HEK293 (cell line): ENCODE data around the gene ASIC3.
A peak's percentile ranks its signal among the peaks of the same experiment; 100 is the strongest.

Source experiments
- CTCF ChIA-PET: fragments of 350-600 bp; formaldehyde crosslinking; extraction: SDS; loops from one replicate; lab custom pipeline; 2021; ENCODE audit warnings: antibody characterized with exemption; lab: Yijun Ruan, JAX
- POLR2A ChIA-PET: fragments of 300-600 bp; formaldehyde crosslinking; extraction: SDS; loops from one replicate; lab custom pipeline; 2020; ENCODE audit warnings: antibody characterized with exemption, inconsistent platforms; lab: Yijun Ruan, JAX
- H3K27ac ChIP-seq: fragments of 200-500 bp; sonication (Bioruptor generic); 2 replicates; pipeline ENCODE4 v1.5.1; 2014; ENCODE audit warnings: low read depth, low read length, control low read depth, inconsistent platforms; ENCODE audit errors: extremely low read depth
- H3K36me3 ChIP-seq, 2 experiments: fragments of 200-500 bp in 1 of 2; sonication (Bioruptor generic) in 1 of 2; 1 replicate in 1 of 2; 2 replicates in 1 of 2; pipeline ENCODE4 v1.5.1; 2014 to 2017; ENCODE audit warnings: inconsistent platforms in 2 of 2, low read length in 2 of 2; ENCODE audit not compliant: control insufficient read depth in 2 of 2, insufficient read depth in 1 of 2
- H3K4me1 ChIP-seq: fragments of 200-500 bp; sonication (Bioruptor generic); 2 replicates; pipeline ENCODE4 v1.5.1; 2014; ENCODE audit warnings: mild to moderate bottlenecking, low read length, inconsistent platforms; ENCODE audit not compliant: control insufficient read depth, insufficient read depth
- H3K4me3 ChIP-seq: 2 replicates; pipeline ENCODE4 v1.5.1; 2011; ENCODE audit warnings: low read depth, mild to moderate bottlenecking, control low read depth, low read length, moderate library complexity
- H3K9me3 ChIP-seq: fragments of 200-500 bp; sonication (Bioruptor generic); 2 replicates; pipeline ENCODE4 v1.5.1; 2014; ENCODE audit warnings: low read depth, low read length, inconsistent platforms; ENCODE audit not compliant: control insufficient read depth, insufficient read depth
- GLI4 ChIP-seq: fragments of 450-650 bp; formaldehyde crosslinking; IDR thresholded peaks from 2 replicates; pipeline ENCODE4 v1.5.1; 2016; ENCODE audit warnings: missing biosample characterization, missing genetic modification characterization
- GLIS1 ChIP-seq: fragments of 450-650 bp; formaldehyde crosslinking; IDR thresholded peaks from 2 replicates; pipeline ENCODE4 v1.5.1; 2016; ENCODE audit warnings: missing biosample characterization, missing genetic modification characterization
- SCRT2 ChIP-seq: fragments of 450-650 bp; formaldehyde crosslinking; IDR thresholded peaks from 2 replicates; pipeline ENCODE4 v1.5.1; 2016; ENCODE audit warnings: missing biosample characterization, missing genetic modification characterization
- YY2 ChIP-seq: fragments of 450-650 bp; formaldehyde crosslinking; IDR thresholded peaks from 2 replicates; pipeline ENCODE4 v1.5.1; 2016; ENCODE audit warnings: missing biosample characterization, missing genetic modification characterization
- ZBTB7A ChIP-seq: fragments of 450-650 bp; formaldehyde crosslinking; IDR thresholded peaks from 2 replicates; pipeline ENCODE4 v1.5.1; 2016; ENCODE audit warnings: low read depth, missing biosample characterization, missing genetic modification characterization
- ZEB2 ChIP-seq: fragments of 450-650 bp; formaldehyde crosslinking; IDR thresholded peaks from 2 replicates; pipeline ENCODE4 v1.5.1; 2016; ENCODE audit warnings: missing biosample characterization, missing genetic modification characterization
- ZNF335 ChIP-seq: fragments of 450-650 bp; formaldehyde crosslinking; conservative IDR thresholded peaks from 2 replicates; pipeline ENCODE4 v1.5.1; 2016; ENCODE audit warnings: missing biosample characterization, missing genetic modification characterization
- ZNF341 ChIP-seq: fragments of 450-650 bp; formaldehyde crosslinking; IDR thresholded peaks from 2 replicates; pipeline ENCODE4; 2016; ENCODE audit warnings: low read depth, missing biosample characterization, missing genetic modification characterization
- ZNF366 ChIP-seq: fragments of 450-650 bp; formaldehyde crosslinking; conservative IDR thresholded peaks from 2 replicates; pipeline ENCODE4 v1.5.1; 2016; ENCODE audit warnings: missing biosample characterization, missing genetic modification characterization
- ZNF391 ChIP-seq: fragments of 450-650 bp; formaldehyde crosslinking; IDR thresholded peaks from 2 replicates; pipeline ENCODE4 v1.5.1; 2016; ENCODE audit warnings: low read depth, missing biosample characterization, missing genetic modification characterization, borderline replicate concordance
- ZNF501 ChIP-seq: fragments of 450-650 bp; formaldehyde crosslinking; IDR thresholded peaks from 2 replicates; pipeline ENCODE4 v1.5.1; 2016; ENCODE audit warnings: missing biosample characterization, missing genetic modification characterization
- ZNF510 ChIP-seq: fragments of 450-650 bp; formaldehyde crosslinking; IDR thresholded peaks from 2 replicates; pipeline ENCODE4 v1.5.1; 2018; ENCODE audit warnings: mild to moderate bottlenecking, missing genetic modification characterization, missing biosample characterization; ENCODE audit not compliant: insufficient replicate concordance
- ZNF600 ChIP-seq: fragments of 450-650 bp; formaldehyde crosslinking; IDR thresholded peaks from 2 replicates; pipeline ENCODE4 v1.5.1; 2016; ENCODE audit warnings: missing biosample characterization, missing genetic modification characterization
- ZSCAN30 ChIP-seq: fragments of 450-650 bp; IDR thresholded peaks from 2 replicates; pipeline ENCODE4 v1.5.1; 2018; ENCODE audit warnings: missing biosample characterization, mild to moderate bottlenecking, missing genetic modification characterization, moderate library complexity
- TF ChIP-seq, protein P1 (sequence below): fragments of 450-650 bp; formaldehyde crosslinking; IDR thresholded peaks from 2 replicates; pipeline ENCODE4 v1.5.1; 2016; ENCODE audit warnings: missing biosample characterization, missing genetic modification characterization
- TF ChIP-seq, protein P2 (sequence below): fragments of 450-650 bp; formaldehyde crosslinking; IDR thresholded peaks from 2 replicates; pipeline ENCODE4 v1.5.1; 2016; ENCODE audit warnings: missing biosample characterization, missing genetic modification characterization, low read depth
- TF ChIP-seq, protein P3 (sequence below): fragments of 450-650 bp; formaldehyde crosslinking; IDR thresholded peaks from 2 replicates; pipeline ENCODE4 v1.5.1; 2016; ENCODE audit warnings: missing biosample characterization, missing genetic modification characterization
- TF ChIP-seq, protein P4 (sequence below): fragments of 450-650 bp; formaldehyde crosslinking; conservative IDR thresholded peaks from 2 replicates; pipeline ENCODE4 v1.5.1; 2016; ENCODE audit warnings: low read depth, missing biosample characterization, missing genetic modification characterization

Gene ASIC3

DNA sequence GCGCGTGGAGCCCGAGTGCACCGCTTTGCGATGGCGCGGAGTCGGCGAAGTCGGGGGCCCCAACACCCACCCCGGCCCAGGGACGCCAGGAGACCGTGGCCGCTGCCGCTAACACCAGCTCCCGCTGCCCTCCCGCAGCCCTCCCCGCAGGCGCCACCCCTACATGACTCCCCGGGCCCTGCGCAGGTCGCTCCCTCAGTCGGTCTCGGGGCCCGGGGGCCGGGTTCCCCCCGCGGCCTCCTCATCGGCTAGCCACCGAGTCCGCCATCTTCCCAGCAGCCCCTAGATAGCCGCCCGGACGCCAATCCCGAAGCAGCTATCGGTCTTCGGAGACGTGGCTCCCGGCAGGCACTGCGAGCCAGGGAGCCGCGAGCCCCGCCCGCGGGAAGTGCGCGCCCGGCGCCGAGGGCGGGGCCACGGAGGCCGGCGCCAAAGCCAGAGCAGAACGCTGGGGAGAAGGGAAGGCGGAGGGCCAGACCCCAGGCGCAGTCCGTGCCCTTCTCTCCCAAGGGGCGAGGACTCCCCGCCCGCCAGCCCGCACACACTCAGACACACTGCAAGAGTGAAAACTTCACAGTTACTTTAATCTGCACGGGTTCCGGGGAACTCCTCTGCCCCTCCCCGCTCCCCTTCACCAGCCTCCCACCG lies 32.3 kb downstream of the ASIC3 start, which contains the start of gene FASTK (continued):
- TF ChIP-seq, protein P1, sequence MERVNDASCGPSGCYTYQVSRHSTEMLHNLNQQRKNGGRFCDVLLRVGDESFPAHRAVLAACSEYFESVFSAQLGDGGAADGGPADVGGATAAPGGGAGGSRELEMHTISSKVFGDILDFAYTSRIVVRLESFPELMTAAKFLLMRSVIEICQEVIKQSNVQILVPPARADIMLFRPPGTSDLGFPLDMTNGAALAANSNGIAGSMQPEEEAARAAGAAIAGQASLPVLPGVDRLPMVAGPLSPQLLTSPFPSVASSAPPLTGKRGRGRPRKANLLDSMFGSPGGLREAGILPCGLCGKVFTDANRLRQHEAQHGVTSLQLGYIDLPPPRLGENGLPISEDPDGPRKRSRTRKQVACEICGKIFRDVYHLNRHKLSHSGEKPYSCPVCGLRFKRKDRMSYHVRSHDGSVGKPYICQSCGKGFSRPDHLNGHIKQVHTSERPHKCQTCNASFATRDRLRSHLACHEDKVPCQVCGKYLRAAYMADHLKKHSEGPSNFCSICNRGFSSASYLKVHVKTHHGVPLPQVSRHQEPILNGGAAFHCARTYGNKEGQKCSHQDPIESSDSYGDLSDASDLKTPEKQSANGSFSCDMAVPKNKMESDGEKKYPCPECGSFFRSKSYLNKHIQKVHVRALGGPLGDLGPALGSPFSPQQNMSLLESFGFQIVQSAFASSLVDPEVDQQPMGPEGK (tag by site-specific recombination) = peak; percentile 92

DNA sequence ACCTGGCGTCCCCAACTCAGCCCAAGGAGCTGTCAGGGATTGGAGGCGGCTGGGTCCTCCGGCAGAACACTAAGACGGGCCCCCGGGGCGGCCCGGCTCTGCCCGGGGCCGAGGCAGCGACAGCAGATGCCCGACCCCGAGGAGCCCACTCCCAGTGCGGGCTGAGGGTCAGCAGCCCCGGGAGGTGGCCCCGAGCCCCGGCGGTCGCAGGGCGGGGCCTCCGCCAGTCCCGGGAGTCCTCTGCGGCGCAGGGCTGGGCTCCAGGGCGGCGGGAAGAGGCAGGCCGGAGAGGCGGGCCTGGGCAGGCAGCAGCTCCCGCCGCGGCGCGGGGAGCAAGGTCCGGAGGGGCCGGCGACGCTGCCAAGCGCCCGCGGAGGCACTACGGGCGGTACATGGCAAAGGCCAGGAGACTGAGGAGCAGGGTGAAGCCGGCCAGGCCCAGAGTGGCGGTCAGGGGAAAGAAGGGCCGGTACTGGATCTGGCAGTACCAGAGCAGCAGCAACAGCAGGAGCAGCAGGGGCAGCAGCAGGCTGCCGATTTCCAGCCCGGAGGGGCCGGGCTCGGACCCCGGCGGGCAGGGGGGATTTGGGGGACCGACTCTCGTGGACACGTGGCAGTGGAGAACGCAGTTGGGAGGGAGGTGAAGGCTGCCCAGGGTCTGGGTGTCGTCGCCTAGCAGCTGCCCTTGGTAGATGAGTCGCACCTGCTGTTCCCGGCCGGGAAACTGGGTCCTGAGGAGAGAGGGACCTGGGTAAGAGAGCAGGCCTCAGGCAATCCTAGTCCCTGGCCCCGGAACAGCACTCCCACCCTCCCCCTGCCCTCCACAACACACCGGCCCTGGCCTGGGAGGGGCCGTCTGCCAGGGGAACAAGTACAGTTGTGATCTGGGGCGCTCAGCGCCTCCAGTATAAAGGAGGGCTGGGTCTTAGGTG lies 33.1 kb downstream of the ASIC3 start:
- CTCF ChIA-PET = interaction anchor here (0.6 to 1.6 kb wide), 4 partner anchors 7 to 37 kb away, joined by 3 to 8 read pairs (median 4); no protein-coding TSS in a partner anchor
- H3K4me1 ChIP-seq = peaks cover 7% of the 10 kb centered on the region; the same call in 1 of the 2 replicates
- POLR2A ChIA-PET = interaction anchor here (1.0 to 2.0 kb wide), 11 partner anchors 14 to 63 kb away, joined by 3 to 17 read pairs (median 6); partner anchors contain the start of genes ABCB8 and CDK5
- TF ChIP-seq, protein P2, sequence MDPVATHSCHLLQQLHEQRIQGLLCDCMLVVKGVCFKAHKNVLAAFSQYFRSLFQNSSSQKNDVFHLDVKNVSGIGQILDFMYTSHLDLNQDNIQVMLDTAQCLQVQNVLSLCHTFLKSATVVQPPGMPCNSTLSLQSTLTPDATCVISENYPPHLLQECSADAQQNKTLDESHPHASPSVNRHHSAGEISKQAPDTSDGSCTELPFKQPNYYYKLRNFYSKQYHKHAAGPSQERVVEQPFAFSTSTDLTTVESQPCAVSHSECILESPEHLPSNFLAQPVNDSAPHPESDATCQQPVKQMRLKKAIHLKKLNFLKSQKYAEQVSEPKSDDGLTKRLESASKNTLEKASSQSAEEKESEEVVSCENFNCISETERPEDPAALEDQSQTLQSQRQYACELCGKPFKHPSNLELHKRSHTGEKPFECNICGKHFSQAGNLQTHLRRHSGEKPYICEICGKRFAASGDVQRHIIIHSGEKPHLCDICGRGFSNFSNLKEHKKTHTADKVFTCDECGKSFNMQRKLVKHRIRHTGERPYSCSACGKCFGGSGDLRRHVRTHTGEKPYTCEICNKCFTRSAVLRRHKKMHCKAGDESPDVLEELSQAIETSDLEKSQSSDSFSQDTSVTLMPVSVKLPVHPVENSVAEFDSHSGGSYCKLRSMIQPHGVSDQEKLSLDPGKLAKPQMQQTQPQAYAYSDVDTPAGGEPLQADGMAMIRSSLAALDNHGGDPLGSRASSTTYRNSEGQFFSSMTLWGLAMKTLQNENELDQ (tag by site-specific recombination) = no peak
- TF ChIP-seq, protein P1 (tag by site-specific recombination) = peak; percentile 64
- TF ChIP-seq, protein P3, sequence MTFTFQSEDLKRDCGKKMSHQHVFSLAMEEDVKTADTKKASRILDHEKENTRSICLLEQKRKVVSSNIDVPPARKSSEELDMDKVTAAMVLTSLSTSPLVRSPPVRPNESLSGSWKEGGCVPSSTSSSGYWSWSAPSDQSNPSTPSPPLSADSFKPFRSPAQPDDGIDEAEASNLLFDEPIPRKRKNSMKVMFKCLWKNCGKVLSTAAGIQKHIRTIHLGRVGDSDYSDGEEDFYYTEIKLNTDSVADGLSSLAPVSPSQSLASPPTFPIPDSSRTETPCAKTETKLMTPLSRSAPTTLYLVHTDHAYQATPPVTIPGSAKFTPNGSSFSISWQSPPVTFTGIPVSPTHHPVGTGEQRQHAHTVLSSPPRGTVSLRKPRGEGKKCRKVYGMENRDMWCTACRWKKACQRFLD (tag by site-specific recombination) = no peak
- TF ChIP-seq ZNF341 (tag by site-specific recombination) (peak; percentile 93), ZNF600 (tag by site-specific recombination) (0 out of 2 replicates have a peak, but pooled peaks have one; percentile 43), YY2 (tag by site-specific recombination) (no peak), ZEB2 (0 out of 2 replicates have a peak, but pooled peaks have one; percentile 31), ZNF335 (tag by site-specific recombination) (peak; percentile 65), ZNF501 (tag by site-specific recombination) (no peak), SCRT2 (peak; percentile 28; the same call in 1 of the 2 replicates), ZNF366 (tag by site-specific recombination) (peak; percentile 36; the same call in 1 of the 2 replicates), GLIS1 (tag by site-specific recombination) (peak; percentile 64), ZNF510 (no peak), ZBTB7A (tag by site-specific recombination) (peak; percentile 47; the same call in 1 of the 2 replicates), GLI4 (tag by site-specific recombination) (peak; percentile 49; the same call in 1 of the 2 replicates), ZSCAN30 (tag by site-specific recombination) (peak; percentile 11; the same call in 1 of the 2 replicates), ZNF391 (tag by site-specific recombination) (peak; percentile 66)
- TF ChIP-seq, protein P4, sequence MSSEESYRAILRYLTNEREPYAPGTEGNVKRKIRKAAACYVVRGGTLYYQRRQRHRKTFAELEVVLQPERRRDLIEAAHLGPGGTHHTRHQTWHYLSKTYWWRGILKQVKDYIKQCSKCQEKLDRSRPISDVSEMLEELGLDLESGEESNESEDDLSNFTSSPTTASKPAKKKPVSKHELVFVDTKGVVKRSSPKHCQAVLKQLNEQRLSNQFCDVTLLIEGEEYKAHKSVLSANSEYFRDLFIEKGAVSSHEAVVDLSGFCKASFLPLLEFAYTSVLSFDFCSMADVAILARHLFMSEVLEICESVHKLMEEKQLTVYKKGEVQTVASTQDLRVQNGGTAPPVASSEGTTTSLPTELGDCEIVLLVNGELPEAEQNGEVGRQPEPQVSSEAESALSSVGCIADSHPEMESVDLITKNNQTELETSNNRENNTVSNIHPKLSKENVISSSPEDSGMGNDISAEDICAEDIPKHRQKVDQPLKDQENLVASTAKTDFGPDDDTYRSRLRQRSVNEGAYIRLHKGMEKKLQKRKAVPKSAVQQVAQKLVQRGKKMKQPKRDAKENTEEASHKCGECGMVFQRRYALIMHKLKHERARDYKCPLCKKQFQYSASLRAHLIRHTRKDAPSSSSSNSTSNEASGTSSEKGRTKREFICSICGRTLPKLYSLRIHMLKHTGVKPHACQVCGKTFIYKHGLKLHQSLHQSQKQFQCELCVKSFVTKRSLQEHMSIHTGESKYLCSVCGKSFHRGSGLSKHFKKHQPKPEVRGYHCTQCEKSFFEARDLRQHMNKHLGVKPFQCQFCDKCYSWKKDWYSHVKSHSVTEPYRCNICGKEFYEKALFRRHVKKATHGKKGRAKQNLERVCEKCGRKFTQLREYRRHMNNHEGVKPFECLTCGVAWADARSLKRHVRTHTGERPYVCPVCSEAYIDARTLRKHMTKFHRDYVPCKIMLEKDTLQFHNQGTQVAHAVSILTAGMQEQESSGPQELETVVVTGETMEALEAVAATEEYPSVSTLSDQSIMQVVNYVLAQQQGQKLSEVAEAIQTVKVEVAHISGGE = peak; percentile 69; the same call in 1 of the 2 replicates

More for the DNA sequence above, 33.1 kb downstream of the ASIC3 start:
- H3K27ac ChIP-seq = peak overlapping the region; percentile 75
- H3K36me3 ChIP-seq = peaks cover 0 to 31% of the 10 kb centered on the region in 2 experiments; a peak in 1 of 3 replicates
- no peaks in the 10 kb centered on the region for H3K9me3 ChIP-seq
- peak overlapping the region; percentile 89 for H3K4me3 ChIP-seq
